ENCODE results near the gene GJA3.

GJA3 gene

DNA sequence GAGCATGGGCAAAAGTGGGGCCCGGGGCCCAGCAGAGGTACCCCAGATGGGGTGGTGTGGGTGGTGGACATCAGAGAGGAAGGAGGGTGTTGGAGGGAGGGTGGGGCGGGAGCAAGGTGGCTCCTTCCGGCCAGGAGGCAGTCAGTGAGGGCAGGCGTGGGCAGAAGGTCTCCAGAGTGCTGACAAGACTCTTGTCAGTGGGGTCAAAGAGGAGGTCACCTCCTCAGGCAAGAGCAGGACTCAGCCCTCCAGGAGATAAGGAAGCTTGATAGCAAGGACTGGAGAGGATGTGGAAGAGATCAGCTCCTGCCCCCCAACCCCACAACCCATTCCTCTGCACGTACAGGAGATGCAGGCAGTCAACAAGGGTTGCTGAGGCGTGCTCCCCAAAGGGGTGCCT lies 9.8 kb downstream of the GJA3 start:
- no peak for DNase-seq (ENCODE audit: low read depth in 2 of 2)

DNA sequence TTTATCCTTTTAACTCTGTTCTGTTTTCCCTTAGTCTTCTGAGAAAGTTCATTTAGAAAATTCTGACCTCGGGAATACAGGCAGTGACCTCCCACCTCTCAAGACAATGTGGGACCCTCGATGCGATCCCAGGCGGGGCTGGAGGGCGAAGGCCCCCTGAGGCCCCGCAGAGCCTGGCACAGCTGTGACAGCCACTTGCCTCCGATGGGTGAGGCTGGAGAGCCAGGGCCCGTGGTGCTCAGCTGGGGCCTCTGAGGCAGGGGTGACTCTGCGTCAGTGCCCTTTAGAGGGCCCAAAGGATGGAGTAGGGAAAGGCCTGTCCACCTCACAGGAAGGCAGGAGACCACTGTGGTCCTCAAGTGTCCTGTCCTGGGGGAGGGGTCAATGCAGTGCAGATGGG lies 10.3 kb downstream of the GJA3 start:
- no peak for DNase-seq (ENCODE audit: low read depth in 2 of 2)

DNA sequence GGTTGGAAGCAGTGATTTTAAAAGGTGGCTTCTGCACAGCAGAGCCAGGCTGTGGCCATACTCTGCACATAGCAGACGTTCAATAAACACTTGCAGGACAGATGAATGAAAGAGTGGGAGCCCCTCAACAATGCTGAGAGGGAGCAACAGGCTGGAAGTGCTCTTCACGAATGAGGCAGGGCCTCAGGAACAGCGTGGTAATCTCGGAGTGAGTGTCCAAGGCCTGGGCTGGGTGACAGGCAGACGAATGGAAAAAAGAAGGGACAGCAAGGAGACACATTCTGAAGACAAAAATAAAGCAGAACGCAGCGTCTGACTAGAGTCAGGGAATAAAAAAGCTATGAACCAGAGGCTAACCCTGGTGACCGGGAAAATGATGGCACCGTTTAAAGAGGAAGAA lies 11.1 kb downstream of the GJA3 start:
- DNase-seq (ENCODE audit: low read depth in 2 of 2), result no peak

DNA sequence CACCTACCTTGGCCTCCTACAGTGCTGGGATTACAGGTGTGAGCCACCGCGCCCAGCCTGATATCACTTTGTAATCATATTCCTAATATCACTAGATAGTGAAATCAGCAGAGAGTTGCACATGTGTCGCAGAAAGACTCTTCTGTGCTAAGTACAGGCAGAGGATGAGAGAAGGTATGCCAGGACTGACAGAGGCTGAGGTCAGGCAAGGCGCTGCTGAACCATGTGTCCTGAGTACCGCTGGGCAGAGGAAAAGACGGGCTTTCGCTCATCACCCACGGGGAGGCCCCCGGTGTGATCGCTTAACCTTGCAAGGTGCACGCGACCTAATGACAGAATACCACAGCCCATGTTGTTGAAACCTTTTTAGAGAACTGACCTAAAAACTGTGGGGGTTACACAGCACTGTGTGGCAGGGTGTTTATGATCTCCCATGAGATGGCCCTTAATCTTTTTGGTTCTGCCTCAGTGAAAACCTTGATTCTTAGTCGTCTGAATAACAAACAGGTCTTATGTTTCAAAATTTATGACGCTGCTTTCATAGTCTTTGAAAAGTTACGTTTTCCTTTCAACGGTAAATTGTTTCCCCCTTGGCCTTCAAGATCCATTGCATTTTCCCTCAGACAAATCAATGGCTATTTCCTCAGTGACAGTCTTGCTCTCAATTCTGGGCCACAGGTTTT lies 12.2 kb downstream of the GJA3 start:
- DNase-seq (ENCODE audit: low read depth in 2 of 2), result no peak

DNA sequence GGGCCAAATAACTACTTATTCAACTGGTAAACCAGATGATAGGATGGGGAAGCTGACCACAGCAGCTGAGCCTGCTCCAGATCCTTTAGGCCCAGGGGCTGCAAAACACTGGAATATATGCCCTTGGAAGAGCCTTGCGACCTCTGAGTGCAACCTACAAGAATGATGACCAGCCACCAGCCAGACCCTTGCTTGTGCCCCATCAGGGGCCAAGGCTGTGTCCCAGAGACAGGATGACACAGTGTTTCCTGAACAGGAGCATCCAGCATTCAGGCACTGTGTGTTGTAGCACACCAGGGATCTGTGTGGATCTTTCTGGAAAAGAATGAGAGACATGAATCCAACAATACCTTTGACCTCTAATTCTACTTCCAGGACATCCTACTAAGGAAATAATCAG lies 14.5 kb downstream of the GJA3 start:
- DNase-seq (ENCODE audit: low read depth in 2 of 2), result no peak

DNA sequence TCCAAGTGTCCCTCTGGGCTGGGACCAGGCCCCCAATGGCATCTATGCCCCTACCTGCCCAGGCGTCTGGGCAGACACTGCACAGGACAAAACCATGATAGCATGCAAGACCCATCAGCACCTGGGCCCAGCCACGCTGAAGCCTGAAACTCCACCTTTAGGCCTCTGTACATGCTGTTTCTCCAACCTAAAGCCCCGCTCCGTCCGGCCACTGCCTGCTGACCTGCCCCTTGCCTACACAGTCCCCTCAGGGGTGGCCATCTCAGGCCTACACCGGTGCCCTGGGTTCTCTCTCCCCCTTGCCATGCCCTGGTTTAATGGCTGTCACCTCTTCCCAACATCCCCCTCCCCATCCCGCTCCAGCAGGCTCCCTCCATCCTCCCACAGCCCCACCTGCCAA lies 15.3 kb downstream of the GJA3 start:
- DNase-seq (ENCODE audit: low read depth in 2 of 2), result no peak

DNA sequence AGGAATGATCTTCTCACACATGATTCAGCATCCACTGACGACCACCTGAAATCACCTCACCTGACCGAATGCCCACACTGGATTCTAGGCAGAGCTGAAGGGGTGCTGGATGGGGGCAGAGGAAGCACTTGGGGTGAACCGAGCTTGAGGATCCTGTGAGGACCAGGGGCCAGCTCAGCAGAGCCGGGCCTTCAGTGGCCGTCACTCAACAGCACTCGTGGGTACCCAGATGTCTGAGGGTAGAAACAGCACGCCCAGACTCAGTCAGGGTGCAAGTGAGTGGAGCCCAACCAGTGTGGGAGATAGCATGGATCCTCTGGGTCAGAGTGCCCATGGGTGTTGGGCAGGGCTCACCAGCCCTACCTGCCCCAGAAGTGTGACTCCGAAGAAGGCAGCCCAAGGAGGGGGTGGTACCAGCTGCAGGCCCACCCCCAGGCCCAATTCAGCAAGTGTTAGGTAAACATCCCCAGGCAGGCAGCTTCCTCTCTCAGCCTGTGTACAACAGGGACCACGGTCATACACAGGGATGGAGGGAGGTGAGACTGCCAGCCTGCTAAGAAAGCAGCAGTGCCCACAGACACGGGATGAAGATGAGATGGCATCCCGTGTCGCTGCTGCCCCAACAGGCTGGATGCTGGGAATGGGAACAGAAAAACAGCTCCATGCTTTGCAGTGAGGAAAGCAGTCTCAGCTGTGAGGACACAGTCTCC lies 16.6 kb downstream of the GJA3 start:
- no peak for DNase-seq (ENCODE audit: low read depth in 2 of 2)

DNA sequence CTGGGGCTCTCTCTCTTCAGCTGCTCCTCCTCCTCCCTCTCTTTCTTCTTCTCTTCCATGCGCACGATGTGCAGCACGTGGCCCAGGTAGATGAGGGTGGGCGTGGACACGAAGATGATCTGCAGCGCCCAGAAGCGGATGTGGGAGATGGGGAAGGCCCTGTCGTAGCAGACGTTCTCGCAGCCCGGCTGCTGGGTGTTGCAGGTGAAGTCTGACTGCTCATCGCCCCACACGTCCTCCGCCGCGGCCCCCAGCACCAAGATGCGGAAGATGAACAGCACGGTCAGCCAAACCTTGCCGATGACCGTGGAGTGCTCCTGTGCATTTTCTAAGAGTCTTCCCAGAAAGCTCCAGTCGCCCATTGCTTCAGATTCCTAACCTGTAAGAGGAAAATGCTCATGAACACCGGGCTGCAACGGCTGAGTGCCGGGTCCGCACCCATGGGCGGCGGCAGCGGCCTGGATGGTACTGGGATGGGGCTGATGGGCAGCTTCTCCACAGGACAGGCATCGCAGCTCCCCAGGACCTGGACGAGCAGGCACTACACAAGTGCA lies 17.8 kb downstream of the GJA3 start:
- no peak for DNase-seq (ENCODE audit: low read depth in 2 of 2)

DNA sequence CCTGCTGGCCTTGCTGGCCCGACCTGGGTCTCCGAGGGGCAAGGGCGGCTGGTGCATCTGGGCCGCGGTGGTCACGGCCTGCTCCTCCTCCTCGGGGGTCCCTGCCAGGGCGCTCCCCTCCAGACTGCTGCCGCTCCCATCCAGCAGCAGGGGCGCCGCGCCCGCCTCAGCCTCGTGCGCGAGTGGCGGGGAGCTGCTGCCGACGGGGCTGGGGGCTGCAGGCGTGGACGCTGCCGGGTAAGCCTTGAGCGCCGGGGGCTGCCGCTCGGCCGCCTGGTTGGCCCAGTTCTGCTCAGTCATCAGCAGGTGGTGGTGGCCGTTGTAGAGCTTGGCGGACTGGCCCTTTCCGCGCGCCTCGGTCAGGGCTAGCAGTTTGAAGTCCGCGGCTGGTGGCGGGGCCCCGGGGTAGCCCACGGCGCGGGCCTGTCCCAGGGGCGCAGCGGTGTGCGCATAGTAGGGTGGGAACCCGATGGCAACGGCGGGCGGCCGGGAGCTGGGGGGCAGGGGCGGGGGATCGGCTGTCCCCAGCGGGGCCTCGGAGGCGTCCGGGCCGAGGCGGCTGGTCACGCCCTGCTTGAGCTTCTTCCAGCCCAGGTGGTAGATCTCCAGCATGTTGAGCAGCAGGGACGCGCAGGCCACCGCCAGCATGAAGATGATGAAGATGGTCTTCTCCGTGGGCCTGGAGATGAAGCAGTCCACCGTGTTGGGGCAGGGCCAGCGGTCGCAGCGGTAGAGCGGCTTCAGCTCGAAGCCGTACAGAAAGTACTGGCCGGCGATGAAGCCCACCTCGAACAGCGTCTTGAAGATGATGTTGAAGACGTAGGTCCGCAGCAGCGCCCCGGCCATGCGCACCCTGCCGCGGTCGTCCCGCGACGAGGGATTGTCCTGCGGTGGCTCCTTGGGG lies 18.6 kb downstream of the GJA3 start:
- no peak for DNase-seq (ENCODE audit: low read depth in 2 of 2)

DNA sequence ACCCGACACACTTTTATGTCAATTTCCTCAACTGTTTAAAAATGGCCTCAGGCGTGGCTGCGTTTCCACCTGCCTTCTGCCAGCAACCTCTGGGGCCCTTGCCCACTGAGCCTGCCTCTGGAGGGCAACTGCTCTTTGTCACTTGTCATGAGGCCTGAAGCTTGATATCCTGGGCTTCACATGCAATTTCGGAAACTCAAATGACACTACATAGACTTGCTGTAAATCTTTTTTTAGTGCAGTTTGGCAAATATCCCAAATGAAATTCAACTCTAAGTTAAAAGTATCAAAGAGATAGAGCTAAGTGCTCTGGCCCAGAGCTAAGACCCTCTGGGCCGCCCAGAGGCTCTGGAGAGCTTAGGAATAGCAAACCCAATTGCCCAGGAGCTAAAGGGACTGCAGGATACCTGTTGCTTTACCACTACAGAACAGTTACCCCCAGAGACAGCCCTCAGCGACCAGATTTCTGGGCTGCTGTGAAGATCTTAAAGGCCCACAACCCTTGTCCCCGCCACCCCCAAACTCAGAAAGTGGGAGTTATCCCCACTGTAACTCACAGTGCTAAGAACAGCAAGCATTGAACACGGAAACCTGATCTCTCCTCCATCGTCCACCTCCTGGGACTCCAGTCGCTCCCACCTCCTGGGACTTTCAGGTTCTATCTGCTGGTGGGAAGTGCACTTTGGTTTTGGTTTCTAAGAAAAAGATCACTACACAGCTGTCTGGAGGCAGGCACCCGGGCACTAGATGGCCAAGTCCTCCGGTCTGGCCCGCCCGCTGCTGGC lies 19.4 kb downstream of the GJA3 start:
- no peak for DNase-seq (ENCODE audit: low read depth in 2 of 2)

DNA sequence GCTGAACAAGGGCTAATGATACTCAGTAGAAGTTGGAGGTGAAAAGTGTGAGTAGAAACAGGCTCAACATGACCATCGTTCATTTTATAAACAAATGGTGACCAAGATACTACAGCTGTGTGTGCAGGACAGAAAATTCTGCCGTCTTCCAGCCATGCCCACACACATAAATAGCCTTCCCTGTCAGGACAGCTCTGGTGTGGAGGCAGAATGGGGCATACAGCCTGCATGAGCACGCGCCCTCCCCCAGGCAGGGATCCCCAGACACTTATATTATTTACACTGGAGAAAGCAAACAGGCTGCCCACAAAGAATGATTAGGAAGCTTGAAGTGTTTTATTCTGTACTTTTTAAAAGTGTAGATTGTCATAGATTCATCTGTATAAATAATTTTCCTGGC lies 20.4 kb downstream of the GJA3 start:
- no peak for DNase-seq (ENCODE audit: low read depth in 2 of 2)

DNA sequence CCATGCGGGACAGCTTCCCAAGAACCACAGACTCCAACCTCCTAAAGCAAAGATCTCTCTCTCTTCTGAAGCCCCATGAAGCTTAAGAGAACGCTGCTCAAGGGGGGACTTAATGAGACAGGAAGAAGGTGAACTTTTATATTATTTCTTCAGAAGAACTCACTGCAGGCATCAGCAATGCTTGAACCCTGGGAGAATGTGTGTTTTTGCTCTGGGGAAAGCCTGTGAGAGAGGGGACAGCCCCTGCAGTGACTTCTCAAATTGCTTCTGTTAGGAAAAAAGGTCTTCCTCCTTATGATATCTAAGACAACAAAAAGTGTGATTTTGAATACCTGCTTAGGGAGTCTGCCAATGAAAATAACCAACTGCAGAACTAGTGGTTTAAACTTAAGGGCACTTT lies 23.0 kb downstream of the GJA3 start:
- DNase-seq (ENCODE audit: low read depth in 2 of 2), result no peak

DNA sequence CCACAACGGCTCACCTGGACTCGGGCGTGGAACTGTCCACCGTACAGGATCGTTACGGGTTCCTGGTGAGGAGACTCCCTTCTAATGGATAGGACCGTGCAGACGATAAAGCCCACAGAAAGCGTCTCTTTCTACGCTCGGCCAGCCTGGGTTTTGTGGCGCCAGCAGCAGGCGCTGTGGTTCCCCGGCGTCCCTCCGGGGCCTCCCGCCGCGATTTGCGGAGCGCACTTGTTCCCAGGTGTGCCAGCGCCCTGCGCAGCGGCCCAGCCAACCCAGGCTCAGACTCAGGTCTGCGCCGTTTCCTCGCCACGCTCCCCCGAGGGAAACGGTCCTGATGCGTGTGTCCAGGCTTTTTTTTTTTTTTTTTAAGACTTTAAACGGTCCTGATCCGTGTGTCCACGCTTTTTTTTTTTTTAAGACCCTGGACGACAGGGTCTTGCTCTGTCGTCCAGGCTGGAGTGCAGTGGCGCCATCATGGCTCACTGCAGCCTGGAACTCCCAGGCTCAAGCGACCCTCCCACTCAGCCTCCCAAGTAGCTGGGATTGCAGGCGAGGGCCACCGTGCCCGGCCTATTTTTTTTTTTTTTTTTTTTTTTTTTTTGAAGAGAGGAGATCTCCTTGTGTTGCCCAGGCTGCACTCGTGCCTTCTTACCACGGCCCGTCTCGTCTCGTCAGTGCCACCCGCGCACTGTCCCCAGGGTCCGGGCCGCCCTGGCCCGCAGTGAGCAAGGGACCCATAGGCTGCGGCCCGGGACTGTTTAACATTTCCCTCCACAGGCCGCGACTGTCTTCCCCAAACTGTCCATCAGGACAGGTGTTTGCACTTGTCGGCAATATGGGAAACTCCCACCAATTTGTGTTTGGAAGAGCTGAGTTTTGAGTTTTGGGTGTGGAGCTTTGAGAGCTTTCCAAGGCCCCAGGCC lies 23.8 kb downstream of the GJA3 start:
- DNase-seq (ENCODE audit: low read depth in 2 of 2), result no peak

DNA sequence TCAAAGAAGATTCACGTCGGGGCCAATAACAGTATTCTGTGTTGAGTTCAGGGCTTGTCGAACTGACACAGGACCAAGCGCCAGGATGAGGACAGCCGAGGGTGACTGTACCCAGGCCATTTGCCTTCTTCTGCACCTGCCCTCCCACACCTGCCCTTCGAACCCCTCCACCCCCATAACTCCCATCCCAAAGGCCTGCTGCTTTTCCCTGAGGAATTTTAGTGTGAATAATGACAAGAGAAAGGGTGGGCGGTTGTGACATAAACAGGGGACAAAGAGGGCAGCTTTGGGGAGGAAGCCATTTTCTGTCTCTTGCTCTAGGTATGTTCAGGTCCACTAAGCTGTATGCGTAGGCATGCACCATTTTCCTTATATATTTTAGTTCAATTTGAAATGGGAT lies 26.1 kb downstream of the GJA3 start:
- DNase-seq (ENCODE audit: low read depth in 2 of 2), result no peak

DNA sequence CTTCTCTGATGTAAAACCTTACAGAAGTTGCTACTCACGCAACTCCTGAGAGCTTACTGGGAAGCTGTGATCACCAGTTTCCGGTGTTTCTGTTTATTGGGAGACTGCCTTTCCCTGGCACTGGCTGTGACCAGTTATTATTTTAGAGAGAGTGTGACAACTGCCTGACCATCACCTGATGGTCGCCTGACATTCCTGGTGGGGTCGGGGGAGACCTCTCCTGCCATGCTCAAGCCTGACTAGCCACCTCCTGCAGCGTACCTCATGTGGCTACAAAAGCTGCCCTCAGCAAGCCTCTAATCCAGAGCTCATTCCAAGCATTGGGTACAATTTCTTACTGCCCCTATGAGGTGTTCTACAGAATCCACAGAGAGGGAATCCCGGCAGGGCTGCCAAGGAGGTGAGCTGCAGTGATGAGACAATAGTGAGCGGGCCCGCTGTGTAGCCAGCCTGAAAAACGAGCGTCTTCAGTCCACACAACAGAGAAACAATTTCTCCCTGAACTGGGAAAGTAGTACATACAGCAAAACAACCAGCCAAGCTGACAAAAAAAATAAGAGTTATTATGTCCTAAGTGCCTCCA lies 28.7 kb downstream of the GJA3 start:
- no peak for DNase-seq (ENCODE audit: low read depth in 2 of 2)

DNA sequence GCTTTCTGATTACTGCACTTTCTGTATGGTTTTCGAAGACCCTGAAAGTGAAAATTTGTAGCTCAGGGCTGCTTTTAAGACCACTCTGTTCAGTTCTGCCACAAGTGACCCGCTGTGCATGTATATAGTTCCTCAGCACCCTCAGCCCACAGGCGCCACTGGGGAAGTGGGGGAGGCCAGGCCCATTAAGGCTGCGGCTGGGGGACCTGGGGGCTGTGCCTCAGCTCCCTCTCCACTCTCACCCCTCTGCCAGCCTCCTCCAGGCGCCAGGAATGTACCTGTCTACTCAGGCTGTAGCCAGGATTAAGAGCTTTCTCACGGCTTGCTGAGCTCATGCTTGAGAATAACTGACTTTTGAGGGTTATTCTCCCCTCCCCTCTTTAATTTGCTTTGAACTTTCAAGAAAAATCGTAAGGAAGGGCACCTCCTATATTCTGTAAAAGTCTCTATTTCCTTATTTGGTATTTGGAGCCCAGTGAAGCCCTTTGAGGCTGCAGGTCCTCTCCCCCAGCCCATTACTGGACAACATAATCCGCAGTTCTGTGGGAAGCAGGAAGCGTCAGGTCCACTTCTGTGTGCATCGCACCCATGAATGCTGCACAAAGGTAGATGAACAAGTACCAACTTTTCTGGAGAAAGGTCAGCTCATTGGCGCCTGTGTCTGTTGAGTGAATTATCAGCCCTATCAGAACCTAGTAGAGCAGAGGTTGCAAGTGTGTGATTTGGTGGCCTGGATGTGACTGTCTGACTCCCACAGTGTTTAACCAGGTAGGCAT lies 29.6 kb downstream of the GJA3 start:
- no peak for DNase-seq (ENCODE audit: low read depth in 2 of 2)

DNA sequence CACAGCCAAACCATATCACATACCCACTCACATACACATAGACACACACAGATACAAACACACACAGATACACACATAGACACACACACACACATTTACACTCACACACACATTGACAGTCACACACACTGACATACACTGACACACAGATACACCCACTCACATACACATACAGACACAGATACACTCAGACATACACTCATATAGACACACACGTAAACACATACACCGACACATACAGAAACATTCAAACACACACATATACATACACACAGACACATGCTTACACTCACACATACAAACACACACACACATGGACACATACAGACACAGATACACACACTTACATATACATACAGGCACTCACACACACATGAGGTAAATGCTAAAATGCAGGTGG lies 30.2 kb downstream of the GJA3 start:
- DNase-seq (ENCODE audit: low read depth in 2 of 2), result no peak

DNA sequence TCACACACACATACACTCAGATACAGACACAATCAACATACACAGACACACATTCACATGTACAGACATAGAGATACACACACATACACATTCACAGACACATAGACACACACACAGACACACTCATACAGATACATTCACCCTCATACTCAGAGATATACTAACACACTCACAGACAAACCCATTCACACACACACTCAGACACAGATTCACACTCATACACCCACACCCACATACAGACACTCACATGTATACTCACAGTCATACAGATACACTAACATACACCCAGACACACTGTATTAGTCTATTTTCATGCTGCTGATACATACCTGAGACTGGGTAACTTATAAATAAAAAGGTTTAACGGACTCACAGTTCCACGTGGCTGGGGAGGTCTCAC lies 30.8 kb downstream of the GJA3 start:
- no peak for DNase-seq (ENCODE audit: low read depth in 2 of 2)

DNA sequence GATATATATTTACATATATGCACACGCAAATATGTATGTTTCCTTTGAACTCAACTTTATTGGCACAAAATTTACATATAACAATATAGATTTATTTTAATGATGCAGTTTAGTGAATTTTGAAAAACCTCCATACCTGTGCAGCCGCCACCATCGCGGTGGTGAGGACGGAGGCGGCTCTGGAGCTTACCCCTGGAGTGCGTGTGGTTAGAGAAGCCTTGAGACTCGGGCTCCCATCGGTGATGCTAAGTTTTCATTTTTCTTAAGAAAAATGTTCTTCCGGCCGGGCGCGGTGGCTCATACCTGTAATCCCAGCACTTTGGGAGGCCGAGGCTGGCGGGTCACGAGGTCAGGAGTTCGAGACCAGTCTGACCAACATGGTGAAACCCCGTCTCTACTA lies 31.8 kb downstream of the GJA3 start:
- no peak for DNase-seq (ENCODE audit: low read depth in 2 of 2)
